HG02884 (cell line): Measurements from ENCODE around the gene ABCB1.

Source experiments
- ATAC-seq: cut with Tn5 transposase; IDR thresholded peaks from one replicate; pipeline ENCODE4 v1.9.1; 2021; ENCODE audit warnings: mild to moderate bottlenecking, moderate library complexity; ENCODE audit not compliant: unreplicated experiment

The ABCB1 gene

GRCh38 chr7:87517136-87517815 is 83.4 kb downstream of the ABCB1 start:
- ATAC-seq = no peak

GRCh38 chr7:87513735-87514335 is 86.8 kb downstream of the ABCB1 start:
- no peak for ATAC-seq

DNA sequence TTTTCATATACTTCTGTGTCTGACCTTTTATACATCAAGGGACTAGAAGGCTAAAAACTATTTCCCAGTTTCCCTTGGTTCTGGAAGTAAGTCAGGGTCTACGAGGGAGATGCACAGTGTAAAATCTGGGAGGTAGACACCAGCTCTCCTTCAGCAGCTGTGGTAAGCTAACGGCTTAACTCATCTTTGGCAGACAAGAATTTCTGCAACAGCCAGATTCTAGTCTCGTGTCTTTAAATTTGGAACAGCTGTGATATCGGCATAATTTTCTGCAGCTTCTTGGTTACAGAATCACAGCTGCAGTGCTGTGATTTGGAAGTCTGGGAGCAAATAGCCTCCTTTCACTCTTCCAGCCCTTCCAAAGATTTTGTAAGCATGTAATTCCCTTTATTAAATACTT is 87.8 kb downstream of the ABCB1 start:
- no peak for ATAC-seq

- ATAC-seq = no peak
These were observed 89.2 kb downstream of the ABCB1 start for GRCh38 chr7:87511510-87511909.

DNA sequence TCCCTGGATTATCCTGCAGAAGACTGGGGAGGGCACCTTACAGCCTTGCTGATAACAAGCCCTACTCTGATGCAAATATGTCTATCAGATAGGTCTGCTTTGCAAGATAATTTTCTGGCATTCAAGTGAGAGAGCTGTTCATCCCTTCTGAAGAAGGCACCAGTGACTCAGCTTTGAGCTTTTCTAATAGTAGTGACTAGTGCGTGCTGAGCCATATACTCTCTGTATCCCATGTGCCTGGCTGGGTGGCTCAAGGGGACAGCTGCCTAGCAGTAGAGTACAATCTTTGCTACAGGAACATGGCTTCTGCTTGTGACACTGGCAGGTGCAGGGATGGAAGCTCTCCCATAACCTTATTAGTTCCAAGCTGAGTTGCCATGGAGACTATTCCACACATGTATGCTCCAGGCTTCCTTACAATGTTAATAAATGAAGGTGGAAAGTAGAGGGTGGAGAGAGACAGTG is 90.2 kb downstream of the ABCB1 start:
- ATAC-seq = no peak

DNA sequence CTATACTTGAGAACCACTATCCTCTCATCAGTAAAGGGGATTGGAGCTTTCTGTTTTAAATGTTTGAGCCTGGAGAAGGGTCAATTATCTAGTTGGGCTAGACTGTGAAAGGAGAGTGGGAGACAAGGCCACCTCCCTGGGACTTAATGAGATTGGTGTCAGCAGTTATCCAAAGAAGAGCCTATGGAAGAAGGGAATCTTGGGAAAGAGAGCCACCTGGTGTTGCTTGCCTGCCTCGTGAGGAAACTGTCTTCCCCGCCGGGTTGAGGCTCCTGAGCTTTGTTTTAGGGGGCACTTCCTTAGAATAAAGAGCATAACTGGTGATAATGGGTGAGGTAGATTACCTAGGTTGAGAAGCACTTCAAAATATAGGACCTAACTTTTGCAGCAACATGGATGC is 93.2 kb downstream of the ABCB1 start:
- no peak for ATAC-seq

GRCh38 chr7:87506246-87507180 is 94.2 kb downstream of the ABCB1 start:
- ATAC-seq = no peak

DNA sequence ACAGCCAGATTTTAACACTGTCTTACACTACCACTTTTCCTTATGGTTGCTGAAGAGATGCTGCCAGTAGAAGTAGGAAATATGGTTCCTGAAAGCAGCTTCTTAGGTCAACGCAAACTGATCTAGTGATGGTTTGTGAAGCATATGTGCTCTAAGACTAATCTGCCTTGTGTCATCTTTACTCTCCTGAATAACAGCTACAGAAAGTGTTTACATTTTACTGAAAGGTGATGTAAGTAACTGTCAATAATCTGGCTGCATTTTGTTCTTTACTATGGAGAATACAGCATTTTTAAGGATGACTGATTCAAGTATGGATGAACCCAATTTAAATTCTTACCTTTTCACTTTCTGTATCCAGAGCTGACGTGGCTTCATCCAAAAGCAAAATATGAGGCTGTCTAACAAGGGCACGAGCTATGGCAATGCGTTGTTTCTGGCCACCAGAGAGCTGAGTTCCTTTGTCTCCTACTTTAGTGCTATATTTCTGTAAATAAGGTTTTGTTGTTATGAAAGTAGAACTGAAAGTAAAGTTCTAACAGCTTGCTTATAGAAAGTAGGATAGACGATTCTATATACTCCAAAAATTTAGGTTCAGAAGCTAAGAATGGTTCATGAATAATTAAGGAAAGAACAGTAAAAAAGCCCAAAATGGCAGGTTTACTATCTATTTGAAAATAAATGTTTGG is 95.0 kb downstream of the ABCB1 start:
- no peak for ATAC-seq

DNA sequence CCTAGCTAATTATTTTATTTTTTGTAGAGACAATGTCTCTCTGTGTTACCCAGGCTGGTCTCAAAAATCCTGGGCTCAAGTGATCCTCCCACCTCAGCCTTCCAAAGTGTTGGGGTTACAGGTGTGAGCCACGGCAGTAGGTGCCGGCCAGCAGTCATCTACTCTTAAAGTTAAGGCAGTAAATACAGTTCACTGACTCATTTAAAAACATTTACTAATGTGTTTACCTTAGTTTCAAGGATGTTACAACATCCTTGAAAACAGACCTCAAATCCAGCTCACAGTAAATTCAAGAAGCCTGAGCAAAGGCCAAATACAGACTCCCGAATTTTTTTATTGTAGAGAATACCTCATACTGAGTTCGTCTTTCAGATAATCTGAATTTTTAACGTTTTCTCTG is 95.6 kb downstream of the ABCB1 start:
- ATAC-seq = no peak

- no peak for ATAC-seq
These were observed 101.2 kb downstream of the ABCB1 start for GRCh38 chr7:87499494-87499893.

DNA sequence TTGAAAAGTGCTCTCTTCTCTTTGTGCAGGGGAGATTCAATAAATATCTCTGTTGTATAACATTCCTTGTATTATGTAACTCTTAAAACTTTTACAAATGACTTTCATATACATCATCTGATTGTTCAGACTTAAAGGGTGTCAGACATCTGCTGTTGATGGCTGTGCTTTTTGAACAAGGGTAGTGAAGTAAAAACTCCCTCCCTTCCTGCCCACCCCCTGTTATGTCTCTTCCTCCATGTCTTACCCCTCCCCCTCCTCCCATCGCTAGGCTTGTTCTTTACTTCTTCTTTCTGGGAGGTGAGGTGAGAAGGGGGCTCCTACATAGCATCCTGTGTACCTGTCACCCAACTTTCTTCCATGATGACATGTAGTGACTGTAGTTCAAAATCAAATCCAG is 101.8 kb downstream of the ABCB1 start:
- no peak for ATAC-seq

DNA sequence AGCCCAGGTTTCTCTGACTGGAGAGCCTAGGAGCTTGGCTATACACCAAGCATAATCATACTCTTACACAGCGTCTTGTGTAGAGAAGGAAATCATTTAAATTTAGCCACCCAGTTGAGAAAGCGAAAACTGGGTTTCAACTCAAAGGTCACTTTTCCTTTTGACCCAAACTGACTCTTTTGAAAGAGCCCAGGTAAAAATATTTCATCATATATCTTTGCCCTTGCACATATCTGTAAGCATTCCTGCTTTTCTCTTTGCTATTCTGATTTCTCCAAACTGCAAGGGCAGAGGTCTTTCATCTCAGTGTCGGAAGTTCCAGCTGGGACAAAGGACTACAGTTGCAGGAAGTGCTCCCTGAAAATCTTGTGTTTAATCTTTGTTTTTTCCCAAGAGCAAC is 103.2 kb downstream of the ABCB1 start:
- ATAC-seq = no peak

GRCh38 chr7:87495366-87495765 is 105.3 kb downstream of the ABCB1 start:
- ATAC-seq = no peak

DNA sequence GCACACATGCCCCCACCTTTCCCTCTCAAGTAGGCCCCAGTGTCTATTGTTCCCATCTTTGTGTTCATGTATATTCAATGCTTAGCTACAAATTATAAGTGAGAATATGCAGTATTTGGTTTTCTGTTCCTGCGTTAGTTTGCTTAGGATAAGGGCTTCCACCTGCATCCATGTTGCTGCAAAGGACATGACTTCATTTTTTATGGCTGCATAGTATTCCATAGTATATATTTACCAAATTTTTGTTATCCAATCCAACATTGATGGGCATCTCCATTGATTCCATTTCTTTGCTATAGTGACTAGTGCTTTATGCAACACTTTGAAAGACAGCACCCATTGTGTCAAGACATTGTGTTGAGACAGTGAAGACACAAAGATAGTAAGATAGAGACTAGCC is 106.2 kb downstream of the ABCB1 start:
- no peak for ATAC-seq

GRCh38 chr7:87483131-87483530 is 117.6 kb downstream of the ABCB1 start:
- no peak for ATAC-seq

DNA sequence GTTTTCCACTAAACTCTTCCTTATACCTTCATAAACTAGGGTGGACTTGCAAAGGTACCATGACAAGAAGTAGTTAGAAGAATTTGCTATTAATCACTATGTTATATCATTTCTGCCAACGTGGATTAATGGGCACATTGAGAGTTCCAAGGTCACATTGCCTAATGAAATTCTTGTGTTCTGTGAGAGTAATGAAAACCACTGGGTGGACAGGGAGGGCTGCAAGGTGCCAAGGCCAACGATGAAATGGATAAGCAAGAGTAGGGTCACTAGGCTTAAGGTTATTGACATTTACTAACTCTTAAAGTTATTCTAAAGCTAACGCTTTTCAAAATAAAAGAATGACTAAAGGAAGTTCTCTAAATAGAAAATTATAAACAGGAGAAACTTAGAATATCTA is 118.6 kb downstream of the ABCB1 start:
- no peak for ATAC-seq

DNA sequence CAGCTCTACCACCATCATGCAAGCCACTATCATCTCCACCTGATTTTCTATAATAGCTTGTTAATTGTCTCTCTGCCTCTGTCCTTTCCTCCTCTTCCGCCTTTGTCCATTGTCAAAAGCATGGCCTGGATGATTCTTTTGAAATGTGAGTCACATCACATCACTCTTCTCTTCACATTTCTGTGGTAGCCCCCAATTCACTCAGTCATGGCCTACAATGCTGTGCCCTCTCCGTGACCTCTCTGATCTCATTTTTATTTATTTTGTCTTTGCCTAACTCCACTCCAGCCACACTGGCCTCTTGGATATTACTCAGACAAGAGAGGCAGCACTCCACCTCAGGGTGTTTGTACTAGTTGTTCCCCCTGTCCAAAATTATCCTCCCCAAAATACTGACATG is 120.3 kb downstream of the ABCB1 start:
- no peak for ATAC-seq

DNA sequence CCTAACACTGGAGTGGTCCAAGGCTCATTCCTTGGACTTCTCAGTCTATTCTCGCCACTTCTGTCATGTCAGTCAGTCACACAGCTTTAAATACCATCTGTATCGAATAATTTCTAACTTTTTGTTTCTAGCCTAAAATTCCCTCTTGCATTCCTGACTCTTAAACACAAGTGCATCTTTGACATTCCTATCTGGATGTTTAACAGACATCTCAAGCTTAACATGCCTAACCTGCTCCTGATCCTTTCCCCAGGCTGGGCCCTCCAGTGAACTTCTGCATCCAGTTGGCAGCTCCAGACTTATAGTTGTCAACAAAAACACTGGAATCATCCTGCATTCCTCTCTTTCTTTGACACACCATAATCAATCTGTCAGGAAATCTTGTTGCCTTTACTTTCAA is 120.7 kb downstream of the ABCB1 start:
- ATAC-seq = no peak

DNA sequence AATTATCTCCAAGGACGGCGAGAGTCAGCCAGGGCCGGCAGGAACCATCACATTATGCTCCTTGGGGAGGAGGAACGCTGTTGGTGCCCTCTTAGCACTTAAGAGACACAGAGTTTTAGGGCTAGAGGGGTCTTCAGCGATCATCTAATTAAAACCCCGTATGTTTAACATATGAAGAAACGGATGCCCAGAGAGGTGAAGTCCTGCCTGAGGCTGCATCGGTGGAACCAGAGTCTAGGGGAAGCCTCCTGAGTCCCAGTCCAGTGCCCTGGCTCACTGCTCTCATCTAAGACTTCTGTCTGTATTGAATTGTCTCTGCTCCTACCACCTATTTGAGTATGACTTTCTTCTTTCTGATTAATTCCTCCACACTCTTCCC is 124.5 kb downstream of the ABCB1 start:
- ATAC-seq = no peak

DNA sequence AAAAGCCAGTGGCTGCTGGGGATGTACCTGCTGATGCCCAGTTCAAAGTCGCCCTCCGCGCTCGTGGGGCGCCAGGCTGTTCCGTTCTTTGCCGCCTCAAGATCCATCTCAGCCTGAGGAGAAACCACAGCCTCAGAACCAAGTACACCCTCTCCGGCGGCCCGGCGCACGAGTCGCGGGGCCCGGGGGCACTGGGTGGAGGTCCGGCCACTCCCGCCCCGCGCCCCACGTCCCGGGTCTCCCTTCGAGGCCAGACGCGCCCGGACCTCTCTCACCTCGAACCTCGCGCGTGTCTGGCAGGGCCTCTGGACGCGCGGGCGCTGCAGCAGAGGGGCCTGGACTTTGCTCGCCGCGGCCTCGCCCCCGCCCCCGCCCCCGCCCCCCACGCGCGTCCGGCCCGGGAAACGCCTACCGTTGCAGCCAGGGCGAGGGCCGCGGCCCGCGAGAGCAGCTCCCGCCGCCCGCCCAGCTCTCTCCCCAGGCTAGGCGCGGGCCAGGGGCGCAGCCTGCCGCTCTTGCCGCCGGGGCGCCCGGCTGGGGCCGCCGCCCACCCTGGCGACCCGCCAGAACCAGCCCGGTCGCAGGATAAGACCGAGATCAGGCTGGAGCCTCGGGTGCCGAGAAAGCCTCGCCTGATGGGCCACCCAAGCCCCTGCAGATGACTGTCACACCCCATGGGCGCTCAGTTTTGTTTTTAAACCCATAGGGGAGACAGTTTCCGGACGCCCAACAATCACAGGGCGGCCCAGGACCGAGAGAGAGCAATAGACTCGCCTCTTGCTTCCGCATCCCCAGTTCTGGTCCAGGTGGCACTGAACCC is 125.1 kb downstream of the ABCB1 start, which contains the start of gene ABCB4:
Gene ABCB4, minus strand, starts transcription at position 322 of the 820 bp plus-strand sequence. Its CDS starts 215 bp downstream, at position 107.
- ATAC-seq = peak; percentile 6
